HG03457 (cell line): ENCODE measurements around the gene NXPE4.
"Not testable (repeated sequence)": the region's sequence is repeated elsewhere in the genome, so short reads cannot be mapped to it uniquely, and the experiment has no call there.

ENCODE experiments used
- ATAC-seq: cut with Tn5 transposase; IDR thresholded peaks from one replicate; pipeline ENCODE4 v1.9.1; 2021; ENCODE audit warnings: moderate number of reproducible peaks; ENCODE audit not compliant: unreplicated experiment

The NXPE4 gene

DNA sequence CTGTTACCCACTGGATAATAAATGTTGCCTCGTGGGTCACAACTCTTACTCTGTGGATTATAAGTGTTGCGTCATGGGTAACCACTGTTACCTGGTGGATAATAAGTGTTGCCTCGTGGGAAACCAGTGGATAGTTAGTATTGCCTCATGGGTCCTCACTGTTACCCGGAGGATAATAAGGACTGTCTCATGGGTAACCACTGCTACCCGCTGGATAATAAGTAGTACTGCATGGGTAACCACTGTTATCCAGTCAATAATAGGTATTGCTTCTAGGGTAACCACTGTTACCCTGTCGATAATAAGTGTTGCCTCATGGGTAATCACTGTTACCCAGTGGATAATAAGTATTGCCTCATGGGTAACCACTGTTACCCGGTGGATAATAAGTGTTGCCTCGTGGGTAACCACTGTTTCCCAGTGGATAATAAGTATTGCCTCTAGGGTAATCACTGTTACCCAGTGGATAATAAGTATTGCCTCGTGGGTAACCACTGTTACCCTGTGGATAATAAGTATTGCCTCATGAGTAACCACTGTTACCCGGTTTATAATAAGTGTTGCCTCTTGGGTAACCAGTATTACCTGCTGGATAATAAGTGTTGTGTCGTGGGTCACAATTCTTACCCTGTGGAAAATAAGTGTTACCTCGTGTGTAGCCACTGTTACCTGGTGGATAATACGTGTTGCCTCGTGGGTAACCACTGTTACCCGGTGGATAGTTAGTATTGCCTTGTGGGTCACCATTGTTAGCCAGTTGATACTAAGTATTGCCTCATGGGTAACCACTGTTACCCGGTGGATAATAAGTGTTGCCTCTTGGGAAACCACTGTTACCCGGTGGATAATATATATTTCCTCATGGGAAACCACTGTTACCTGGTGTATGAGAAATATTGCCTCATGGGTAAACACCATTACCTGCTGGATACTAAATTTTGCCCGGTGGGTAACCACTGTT lies 15.7 kb upstream of the NXPE4 start:
- ATAC-seq = no peak

GRCh38 chr11:114610550-114610949 lies 15.0 kb upstream of the NXPE4 start:
- no peak for ATAC-seq

- no peak for ATAC-seq
These were observed 13.8 kb upstream of the NXPE4 start for GRCh38 chr11:114609429-114609828.

DNA sequence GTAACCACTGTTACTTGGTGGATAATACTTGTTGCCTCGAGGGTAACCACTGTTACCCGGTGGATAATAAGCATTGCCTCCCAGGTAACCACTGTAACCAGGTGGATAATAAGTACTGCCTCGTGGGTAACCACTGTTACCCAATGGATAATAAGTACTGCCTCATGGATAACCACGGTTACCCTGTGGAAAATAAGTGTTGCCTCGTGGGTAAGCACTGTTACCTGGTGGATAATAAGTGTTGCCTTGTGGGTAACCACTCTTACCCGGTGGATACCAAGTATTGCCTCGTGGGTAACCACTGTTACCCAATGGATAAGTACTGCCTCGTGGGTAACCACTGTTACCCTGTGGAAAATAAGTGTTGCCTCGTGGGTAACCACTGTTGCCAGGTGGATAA lies 13.0 kb upstream of the NXPE4 start:
- not testable (repeated sequence) for ATAC-seq

DNA sequence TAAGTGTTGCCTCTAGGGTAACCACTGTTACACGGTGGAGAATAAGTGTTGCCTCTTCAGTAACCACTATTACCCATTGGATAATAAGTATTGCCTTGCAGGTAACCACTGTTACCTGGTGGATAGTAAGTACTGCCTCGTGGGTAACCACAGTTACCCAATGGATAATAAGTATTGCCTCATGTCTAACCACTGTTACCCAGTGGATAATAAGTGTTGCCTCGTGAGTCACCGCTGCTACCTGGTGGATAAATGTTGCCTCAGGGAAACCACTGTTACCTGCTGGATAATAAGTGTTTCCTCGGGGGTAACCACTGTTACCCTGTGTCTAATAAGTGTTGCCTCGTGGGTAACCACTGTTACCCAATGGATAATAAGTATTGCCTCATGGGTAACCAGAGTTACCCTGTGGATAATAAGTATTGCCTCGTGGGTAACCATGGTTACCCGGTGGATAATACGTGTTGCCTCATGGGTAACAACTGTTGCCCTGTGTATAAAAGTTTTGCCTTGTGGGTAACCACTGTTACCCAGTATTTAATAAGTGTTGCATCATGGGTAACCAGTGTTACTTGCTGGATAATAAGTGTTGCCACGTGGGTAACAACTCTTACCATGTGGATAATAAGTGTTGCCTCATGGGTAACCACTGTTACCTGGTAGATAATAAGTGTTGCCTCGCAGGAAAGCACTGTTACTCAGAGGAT lies 12.3 kb upstream of the NXPE4 start:
- no peak for ATAC-seq

DNA sequence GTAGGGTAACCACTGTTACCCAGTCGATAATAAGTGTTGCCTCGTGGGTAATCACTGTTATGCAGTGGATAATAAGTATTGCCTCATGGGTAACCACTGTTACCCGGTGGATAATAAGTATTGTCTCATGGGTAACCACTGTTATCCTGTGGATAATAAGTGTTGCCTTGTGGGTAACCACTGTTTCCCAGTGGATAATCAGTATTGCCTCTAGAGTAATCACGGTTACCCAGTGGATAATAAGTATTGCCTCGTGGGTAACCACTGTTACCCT lies 11.2 kb upstream of the NXPE4 start:
- not testable (repeated sequence) for ATAC-seq

- ATAC-seq = no peak
These were observed 10.6 kb upstream of the NXPE4 start for GRCh38 chr11:114606003-114606801.

DNA sequence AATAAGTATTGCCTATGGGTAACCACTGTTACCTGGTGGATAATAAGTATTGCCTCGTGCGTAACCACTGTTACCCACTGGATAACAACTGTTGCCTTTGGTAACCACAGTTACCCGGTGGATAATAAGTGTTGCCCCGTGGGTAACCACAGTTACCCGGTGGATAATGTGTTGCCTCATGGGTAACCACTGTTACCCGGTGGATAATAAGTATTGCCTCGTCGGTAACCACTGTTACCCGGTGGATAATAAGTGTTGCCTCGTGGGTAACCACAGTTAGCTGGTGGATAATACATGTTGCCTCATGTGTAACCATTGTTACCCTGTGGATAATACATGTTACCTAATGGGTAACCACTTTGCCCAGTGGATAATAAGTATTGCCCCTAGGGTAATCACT lies 9.8 kb upstream of the NXPE4 start:
- ATAC-seq = no peak

- no peak for ATAC-seq
These were observed 9.3 kb upstream of the NXPE4 start for GRCh38 chr11:114604886-114605285.

DNA sequence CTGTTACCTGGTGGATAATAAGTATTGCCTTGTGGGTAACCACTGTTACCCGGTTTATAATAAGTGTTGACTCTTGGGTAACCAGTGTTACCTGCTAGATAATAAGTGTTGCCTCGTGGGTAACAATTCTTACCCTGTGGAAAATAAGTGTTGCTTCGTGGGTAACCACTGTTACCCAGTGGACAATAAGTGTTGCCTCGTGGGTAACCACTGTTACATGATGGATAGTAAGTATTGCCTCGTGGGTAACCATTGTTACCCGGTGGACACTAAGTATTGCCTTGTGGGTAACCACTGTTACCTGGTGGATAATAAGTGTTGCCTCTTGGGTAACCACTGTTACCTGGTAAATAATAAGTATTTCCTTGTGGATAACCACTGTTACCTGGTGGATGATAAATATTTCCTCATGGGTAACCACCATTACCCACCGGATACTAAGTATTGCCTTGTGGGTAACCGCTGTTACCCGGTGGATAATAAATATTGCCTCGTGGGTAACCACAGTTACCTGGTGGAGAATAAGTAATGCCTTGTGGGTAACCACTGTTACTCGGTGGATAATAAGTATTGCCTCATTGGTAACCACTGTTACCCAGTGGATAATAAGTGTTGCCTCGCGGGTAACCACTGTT lies 8.7 kb upstream of the NXPE4 start:
- ATAC-seq = no peak

DNA sequence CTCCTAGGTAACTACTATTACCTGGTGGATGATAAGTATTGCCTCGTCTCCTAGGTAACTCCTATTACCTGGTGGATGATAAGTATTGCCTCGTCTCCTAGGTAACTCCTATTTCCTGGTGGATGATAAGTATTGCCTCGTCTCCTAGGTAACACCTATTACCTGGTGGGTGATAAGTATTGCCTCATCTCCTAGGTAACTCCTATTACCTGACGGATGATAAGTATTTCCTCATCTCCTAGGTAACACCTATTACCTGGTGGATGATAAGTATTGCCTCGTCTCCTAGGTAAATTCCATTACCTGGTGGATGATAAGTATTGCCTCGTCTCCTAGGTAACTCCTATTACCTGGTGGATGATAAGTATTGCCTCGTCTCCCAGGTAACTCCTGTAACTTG lies 7.6 kb upstream of the NXPE4 start:
- ATAC-seq = not testable (repeated sequence)

DNA sequence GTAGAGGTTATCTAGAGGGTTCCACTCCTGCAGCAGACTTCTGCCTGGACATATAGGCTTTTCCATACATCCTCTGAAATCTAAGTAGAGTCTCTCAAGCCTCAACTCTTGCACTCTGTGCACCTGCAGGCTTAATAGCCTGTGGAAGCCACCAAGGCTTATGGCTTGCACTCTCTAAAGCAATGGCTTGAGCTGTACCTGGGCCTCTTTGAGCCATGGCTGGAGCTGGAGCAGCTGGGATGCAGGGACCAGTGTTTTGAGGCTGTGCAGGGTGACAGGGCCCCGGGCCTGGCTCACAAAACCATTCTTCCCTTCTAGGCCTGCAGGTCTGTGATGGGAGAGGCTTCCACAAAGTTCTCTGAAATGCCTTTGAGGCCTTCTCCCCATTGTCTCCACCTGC lies 2.9 kb upstream of the NXPE4 start:
- no peak for ATAC-seq

DNA sequence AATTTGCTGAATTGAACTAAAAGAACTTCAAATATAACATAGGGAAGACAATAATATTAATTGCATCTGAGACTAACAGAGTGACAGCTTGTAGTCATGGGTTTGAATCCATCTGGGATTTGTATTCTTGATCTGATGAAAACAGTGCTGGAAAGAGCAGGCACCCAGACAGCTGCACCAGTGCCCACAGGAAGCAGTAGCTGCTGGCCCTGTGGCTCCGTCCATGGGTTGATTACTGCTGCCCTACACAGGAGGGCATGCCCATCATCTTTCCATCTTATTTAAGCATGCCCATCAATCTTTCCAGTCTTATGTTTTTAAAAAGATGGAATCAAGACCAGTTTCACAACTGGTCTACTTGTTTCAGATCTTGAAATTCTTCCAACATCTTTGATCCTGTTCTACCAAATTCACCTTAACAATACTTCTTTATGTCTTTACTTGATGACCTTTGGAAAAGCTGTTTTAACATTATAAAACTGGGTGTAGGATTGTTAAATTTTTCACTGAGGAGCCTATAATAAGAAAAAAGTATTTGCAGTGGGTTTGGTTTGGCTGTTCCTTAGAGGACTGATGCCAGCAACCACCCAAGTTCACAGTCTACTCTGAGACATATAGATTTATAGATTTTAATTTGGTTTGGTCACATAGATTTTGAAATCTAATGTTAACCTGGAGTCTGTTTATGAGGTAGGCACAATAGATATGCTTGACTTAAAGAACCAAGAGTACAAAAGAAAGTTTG lies 761 bp upstream of the NXPE4 start:
- ATAC-seq = no peak

- no peak for ATAC-seq
These were observed 883 bp downstream of the NXPE4 start for GRCh38 chr11:114594703-114595102.

GRCh38 chr11:114587398-114587953 lies 8.1 kb downstream of the NXPE4 start:
- no peak for ATAC-seq

GRCh38 chr11:114586797-114587196 lies 8.8 kb downstream of the NXPE4 start:
- no peak for ATAC-seq

GRCh38 chr11:114571712-114572111 lies 23.9 kb downstream of the NXPE4 start:
- ATAC-seq = no peak

- ATAC-seq = no peak
These were observed 25.8 kb downstream of the NXPE4 start for GRCh38 chr11:114569801-114570200.

DNA sequence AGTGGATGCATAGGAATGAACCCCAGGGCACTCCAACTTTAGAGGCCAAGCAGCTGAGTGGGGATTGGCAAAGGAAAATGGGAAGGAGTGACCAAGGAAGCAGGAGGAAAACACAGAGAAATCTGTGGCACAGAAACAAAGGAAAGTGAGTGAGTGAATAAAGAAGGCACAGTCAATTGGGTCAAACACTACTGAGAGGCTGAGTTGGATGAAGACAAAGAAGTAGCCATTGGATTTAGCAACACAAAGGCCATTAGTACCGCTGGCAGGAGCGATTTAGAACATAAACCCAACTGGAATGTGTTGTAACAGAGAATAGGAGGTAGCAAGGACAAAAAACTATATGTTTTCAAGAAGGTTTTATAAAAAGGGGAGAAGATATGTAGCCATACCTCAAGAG lies 29.3 kb downstream of the NXPE4 start:
- ATAC-seq = no peak

DNA sequence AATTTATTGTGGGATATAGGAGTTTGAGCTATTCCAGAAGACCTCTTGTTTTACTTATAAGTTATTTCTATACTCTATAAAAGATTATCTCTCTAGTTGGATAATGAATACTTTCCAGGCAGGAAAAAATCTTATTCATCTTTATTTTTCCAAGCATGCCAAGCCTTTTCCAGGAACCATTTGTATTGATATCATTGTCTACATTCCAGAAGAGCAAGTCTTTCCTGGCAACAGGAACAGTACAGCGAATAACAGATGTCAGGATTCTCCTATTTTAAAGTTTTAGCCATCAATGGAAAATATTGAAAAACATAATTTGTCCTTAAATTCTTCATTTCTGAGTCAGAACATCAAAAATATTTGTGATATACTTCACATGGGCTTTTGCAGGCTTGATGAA lies 30.8 kb downstream of the NXPE4 start:
- no peak for ATAC-seq
